ENCODE measurements around the gene CD2.

GRCh38 chr1:116708255-116708900, 45.9 kb upstream of the CD2 start:
- TF ChIP-seq CTCF (IDR thresholded peaks at IDR 0.05) (no peak), POLR2AphosphoS5 (IDR thresholded peaks at IDR 0.05; ENCODE audit: insufficient read depth in 1 of 2, low read depth in 1 of 2) (no peak), POLR2A (IDR thresholded peaks at IDR 0.05) (no peak)
